ENCODE measurements around the gene OR6Q1.
"Not testable (repeated sequence)": the region's sequence is repeated elsewhere in the genome, so short reads cannot be mapped to it uniquely, and the experiment has no call there.

Gene OR6Q1, protein sequence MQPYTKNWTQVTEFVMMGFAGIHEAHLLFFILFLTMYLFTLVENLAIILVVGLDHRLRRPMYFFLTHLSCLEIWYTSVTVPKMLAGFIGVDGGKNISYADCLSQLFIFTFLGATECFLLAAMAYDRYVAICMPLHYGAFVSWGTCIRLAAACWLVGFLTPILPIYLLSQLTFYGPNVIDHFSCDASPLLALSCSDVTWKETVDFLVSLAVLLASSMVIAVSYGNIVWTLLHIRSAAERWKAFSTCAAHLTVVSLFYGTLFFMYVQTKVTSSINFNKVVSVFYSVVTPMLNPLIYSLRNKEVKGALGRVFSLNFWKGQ

DNA sequence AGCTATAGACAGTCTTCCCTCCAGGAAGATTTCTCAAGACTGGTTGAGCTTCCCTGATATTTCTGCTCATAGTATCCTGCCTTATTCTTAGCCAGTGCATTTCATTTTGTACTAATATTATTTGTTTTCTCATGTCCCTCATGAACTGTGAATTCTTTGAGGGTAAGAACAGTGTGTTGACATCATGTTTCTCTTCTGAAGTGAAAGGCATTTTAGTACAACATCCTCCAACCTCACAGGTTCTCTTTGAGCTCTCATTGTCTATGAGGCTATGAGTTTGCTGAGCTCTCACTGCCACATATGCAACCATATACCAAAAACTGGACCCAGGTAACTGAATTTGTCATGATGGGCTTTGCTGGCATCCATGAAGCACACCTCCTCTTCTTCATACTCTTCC, at the start of gene OR6Q1:
Gene OR6Q1 (plus strand): TSS at position 301 of the 400 bp plus-strand sequence. CDS start 0 bp downstream, at position 301.
- DNase-seq: no peak

- DNase-seq: no peak
Observed at GRCh38 chr11:57981536-57981935, 49.2 kb upstream of the OR6Q1 start.

DNA sequence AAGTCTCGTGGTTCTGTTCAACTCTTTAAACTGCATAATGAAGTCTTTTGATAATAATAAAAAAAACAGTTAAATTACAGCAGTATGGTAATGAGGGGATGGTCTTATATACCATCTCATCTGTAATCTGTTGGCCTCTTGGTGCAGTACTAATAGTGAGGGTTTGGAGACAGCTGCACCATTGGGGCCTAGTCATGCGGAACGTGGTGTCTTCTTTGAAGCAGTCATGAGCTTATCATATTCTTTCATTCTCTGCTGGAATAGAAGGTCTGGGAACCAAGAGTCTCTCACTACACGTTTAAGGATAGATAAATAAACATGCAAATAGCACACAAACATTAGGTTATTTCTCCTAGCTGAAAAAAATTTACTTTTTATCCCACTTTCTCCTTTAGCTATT, 48.0 kb upstream of the OR6Q1 start:
- DNase-seq: no peak

DNA sequence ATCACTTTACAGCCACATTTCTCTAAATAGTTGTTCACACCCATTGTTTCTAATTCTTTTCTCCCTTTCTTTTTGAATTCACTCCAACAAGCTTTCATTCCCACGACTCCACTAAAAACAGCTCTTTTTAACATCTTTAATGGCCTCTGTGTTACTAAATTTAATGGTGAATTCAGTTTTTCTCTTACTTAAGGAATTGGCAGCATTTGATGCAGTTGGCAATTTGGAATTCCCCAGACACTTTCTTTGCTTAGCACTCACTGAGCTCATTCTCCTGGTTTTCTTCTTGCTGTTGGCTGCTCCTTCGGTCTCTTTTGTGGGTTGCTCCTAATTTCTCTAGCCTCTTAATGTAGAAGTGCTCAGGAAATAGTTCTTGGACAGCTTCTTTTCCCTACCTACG, 47.6 kb upstream of the OR6Q1 start:
- no peak for DNase-seq

DNA sequence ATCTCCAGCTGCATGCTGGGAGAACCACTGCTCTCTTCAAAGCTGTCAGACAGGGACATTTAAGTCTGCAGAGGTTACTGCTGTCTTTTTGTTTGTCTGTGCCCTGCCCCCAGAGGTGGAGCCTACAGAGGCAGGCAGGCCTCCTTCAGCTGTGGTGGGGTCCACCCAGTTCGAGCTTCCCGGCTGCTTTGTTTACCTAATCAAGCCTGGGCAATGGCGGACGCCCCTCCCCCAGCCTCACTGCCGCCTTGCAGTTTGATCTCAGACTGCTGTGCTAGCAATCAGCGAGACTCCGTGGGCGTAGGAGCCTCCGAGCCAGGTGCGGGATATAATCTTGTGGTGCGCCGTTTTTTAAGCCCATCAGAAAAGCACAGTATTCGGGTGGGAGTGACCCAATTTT, 31.2 kb upstream of the OR6Q1 start:
- not testable (repeated sequence) for DNase-seq

DNA sequence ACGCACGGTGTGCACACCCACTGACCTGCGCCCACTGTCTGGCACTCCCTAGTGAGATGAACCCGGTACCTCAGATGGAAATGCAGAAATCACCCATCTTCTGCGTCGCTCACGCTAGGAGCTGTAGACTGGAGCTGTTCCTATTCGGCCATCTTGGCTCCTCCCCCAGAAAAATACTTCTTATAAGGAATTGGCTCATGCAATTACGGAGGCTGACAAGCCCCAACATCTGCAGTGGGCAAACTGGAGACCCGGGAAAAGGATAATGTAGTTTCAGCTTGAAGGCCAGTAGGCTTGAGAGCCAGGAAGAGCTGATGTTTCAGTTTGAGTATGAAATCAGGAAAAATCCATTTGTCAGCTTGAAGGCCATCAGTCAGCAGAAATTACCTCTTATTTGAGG, 30.7 kb upstream of the OR6Q1 start:
- not testable (repeated sequence) for DNase-seq

- no peak for DNase-seq
Observed at GRCh38 chr11:58000699-58001098, 30.1 kb upstream of the OR6Q1 start.

DNA sequence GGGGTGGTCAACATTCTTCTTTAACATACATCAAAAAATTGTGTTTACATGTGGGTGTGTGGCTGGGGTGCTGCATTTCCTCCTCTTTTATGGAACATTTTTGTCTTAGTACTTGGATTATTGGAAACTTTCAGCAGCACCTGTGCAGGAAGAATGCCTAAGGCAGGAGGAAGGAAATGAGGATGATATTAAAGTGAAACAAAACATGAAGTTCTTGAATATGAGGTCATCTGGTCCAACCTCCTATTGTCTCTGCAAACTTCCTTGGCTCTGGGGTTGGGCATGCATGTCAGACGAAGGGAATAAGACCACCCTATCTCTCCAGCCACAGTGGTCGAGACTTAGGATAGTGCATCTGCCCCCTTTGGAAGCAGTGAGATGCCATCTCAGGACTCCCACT, 27.7 kb upstream of the OR6Q1 start:
- no peak for DNase-seq

DNA sequence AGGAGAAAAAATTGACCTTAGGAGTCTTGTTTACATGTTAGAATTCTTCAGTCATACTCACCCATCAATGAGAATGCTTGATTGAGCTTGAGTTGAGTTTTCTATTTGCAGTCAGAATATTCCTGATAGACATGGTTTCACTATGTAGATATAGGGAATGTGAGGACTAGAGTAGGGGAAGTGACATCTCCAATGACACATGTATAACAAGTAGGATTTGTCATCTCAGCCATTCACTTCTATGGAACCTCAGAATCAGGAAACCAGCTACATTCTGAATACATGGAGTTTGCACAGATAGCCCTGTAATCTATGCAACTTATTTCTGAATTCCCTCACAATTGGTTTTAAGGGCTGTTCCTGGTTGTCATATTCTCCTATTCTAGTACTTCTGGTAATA, 27.2 kb upstream of the OR6Q1 start:
- no peak for DNase-seq

DNA sequence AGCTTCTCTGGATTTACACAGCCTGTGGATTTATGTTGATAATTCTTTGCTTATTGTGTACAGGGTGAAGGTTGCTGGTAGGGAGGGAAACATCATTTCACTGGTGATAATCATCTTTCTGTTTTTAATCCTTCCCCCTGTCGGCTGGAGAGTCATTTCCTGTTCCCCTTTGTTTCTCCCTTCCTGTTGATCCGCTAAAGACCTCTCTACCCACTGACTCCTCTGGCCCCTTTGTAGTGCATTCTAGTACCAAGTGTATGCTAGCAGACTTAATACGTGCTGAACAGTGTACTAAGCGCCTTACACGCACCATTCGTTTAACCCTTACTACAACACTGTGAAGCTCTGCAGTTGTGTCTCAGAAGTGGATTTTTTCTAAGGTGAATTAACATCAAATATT, 26.1 kb upstream of the OR6Q1 start:
- DNase-seq: no peak

- DNase-seq: no peak
Observed at GRCh38 chr11:58006940-58007339, 23.8 kb upstream of the OR6Q1 start.

DNA sequence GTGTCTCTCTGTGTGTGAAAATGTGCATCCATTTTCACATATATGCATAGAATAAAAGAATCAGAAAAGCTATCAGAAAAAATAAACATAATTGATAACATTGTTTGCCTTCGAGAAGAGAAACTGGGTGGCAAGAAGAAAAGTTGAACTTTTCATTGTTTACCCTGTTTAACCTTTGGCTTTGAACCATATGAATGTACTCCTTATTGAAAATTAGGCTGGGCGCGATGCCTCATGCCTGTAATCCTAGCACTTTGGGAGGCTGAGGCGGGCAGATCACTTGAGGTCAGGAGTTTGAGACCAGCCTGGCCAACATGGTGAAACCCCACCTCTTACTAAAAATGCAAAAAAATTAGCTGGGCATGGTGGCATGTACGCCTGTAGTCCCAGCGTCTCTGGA, 19.0 kb upstream of the OR6Q1 start:
- DNase-seq: no peak

GRCh38 chr11:58023435-58023931, 7.3 kb upstream of the OR6Q1 start, which contains the start of gene OR9Q1:
TSS of gene OR9Q1 (plus strand) at chr11:58023881. CDS start at chr11:58179445, 155,564 bp downstream.
- DNase-seq: no peak

DNA sequence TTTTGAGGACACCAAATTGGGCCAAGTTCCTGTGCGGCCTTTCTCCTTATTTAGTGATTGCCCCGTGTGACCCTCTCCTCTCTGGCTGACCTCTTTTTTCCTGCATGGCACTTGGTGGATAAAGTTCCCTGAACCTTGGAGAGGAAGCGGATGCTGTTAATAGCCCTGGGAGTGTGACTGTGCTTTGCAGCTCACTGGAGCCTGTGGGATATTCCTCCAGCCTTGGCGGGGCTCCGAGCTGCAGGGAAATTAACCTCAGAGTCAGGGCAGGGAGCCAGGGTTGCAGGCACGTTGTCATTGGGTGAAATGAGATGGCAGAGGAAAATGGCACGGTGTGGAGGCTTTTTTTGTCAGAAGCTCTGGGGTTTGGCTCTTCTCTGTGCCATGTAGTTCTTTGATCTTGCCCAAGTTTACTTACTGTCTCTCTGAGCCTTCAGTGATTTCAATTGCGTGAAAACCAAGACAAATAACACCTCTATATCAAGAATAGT, 6.1 kb upstream of the OR6Q1 start:
- DNase-seq: peak; percentile 19

GRCh38 chr11:58027341-58027740, 3.4 kb upstream of the OR6Q1 start:
- no peak for DNase-seq

- no peak for DNase-seq
Observed at GRCh38 chr11:58028687-58029411, 1.9 kb upstream of the OR6Q1 start.

DNA sequence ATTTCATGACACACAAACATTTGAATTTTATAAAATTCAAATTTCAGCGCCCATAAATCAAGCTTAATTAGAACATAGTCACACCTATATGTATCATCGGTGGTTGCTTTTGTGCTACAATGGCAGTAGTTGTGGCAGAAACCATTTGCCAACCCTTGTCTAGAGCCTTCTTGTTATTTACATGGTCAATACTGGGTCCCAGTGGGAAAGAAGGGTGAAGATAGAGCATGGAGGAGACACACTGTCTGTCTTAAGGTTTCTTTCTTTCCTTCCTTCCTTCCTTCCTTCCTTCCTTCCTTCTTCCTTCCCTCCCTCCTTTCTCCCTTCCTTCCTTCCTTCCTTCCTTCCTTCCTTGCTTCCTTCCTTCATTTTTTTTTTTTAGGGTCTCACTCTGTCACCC, 3.7 kb downstream of the OR6Q1 start:
- DNase-seq: no peak

- DNase-seq: no peak
Observed at GRCh38 chr11:58039589-58039988, 8.8 kb downstream of the OR6Q1 start.

GRCh38 chr11:58043379-58043778, 12.6 kb downstream of the OR6Q1 start:
- DNase-seq: no peak

- DNase-seq: no peak
Observed at GRCh38 chr11:58046231-58046630, 15.5 kb downstream of the OR6Q1 start.

DNA sequence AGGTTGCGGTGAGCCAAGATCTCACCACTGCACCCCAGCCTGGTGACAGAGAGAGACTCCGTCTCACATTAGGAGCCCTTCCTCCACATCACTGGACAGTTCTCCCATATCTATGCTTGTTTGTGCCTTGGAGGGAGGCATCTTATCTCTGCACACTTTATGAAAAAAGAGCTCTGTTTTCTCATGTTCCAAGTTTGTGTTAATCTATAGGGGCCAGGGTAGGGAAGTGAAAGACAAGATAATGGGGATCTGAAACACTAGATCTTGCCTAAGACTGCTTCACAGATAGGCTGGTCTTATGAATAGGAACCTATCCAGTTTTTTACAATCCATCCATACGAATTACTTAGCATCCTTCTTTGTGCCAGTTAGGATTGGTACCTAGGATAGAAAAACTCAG, 17.1 kb downstream of the OR6Q1 start:
- no peak for DNase-seq

- no peak for DNase-seq
Observed at GRCh38 chr11:58055806-58056401, 25.2 kb downstream of the OR6Q1 start.

GRCh38 chr11:58057481-58057880, 26.7 kb downstream of the OR6Q1 start:
- DNase-seq: peak; percentile 32

Data from fibroblast of skin of right biceps (primary cell).